GM19240 (cell line): ENCODE data around the gene ASS1.
"Not testable (repeated sequence)": the region's sequence is repeated elsewhere in the genome, so short reads cannot be mapped to it uniquely, and the experiment has no call there.

Experiments used
- DNase-seq: peaks from one replicate; pipeline ENCODE4 v3.0.0; 2011; ENCODE audit warnings: low spot score; ENCODE audit not compliant: insufficient read length

ASS1 gene

GRCh38 chr9:130444565-130445221, at the start of gene ASS1:
TSS of gene ASS1 (plus strand) at chr9:130444961. CDS start at chr9:130452229, 7,268 bp downstream.
- no peak for DNase-seq

- no peak for DNase-seq
These were observed 48.8 kb upstream of the ASS1 start for GRCh38 chr9:130395810-130396435.

- DNase-seq = no peak
These were observed 48.2 kb upstream of the ASS1 start for GRCh38 chr9:130396581-130396980.

- no peak for DNase-seq
These were observed 46.1 kb upstream of the ASS1 start for GRCh38 chr9:130398487-130399240.

GRCh38 chr9:130399768-130400167, 45.0 kb upstream of the ASS1 start:
- DNase-seq = no peak

GRCh38 chr9:130400870-130401269, 43.9 kb upstream of the ASS1 start:
- no peak for DNase-seq

- DNase-seq = not testable (repeated sequence)
These were observed 43.0 kb upstream of the ASS1 start for GRCh38 chr9:130401742-130402141.

GRCh38 chr9:130402243-130402642, 42.5 kb upstream of the ASS1 start:
- DNase-seq = no peak

- no peak for DNase-seq
These were observed 41.9 kb upstream of the ASS1 start for GRCh38 chr9:130402645-130403440.

- no peak for DNase-seq
These were observed 39.0 kb upstream of the ASS1 start for GRCh38 chr9:130405657-130406257.

- DNase-seq = no peak
These were observed 38.4 kb upstream of the ASS1 start for GRCh38 chr9:130406278-130406895.

GRCh38 chr9:130407916-130408663, 36.7 kb upstream of the ASS1 start:
- no peak for DNase-seq

GRCh38 chr9:130408669-130409068, 36.1 kb upstream of the ASS1 start:
- no peak for DNase-seq

GRCh38 chr9:130409246-130409645, 35.5 kb upstream of the ASS1 start:
- DNase-seq = no peak

- DNase-seq = no peak
These were observed 34.3 kb upstream of the ASS1 start for GRCh38 chr9:130410443-130410842.

- DNase-seq = no peak
These were observed 33.2 kb upstream of the ASS1 start for GRCh38 chr9:130411566-130411915.

GRCh38 chr9:130414081-130414731, 30.6 kb upstream of the ASS1 start:
- DNase-seq = no peak

- DNase-seq = no peak
These were observed 29.6 kb upstream of the ASS1 start for GRCh38 chr9:130414910-130415746.

GRCh38 chr9:130417602-130418001, 27.2 kb upstream of the ASS1 start:
- no peak for DNase-seq
